HT-29 (cell line): ENCODE data around the gene GPATCH8. TPM values are rescaled to one million over a fixed set of nuclear protein-coding genes. Genes with fewer than 3 reads are reported as not detected.

Experiments
- DNase-seq: peaks from one replicate; pipeline ENCODE4 v3.0.0-alpha.2; 2015; ENCODE audit warnings: low spot score
- small RNA-seq: library from RNA; depleted of rRNA; stranded (forward); fragments of <200 nt; gene quantifications from one replicate; pipeline ENCODE3, GENCODE V24; 2014
- total RNA-seq: library from RNA; depleted of rRNA; stranded (reverse); fragments of >200 nt; shearing (Covaris generic); gene quantifications from 2 replicates; pipeline ENCODE4 v1.2.3, GENCODE V29; 2014; rRNA removed

Gene GPATCH8
- total RNA-seq, 1 experiment from 2014 or later, result 13.9 TPM

GRCh38 chr17:44355642-44356099 lies 147.5 kb downstream of the GPATCH8 start:
- no peak for DNase-seq

- no peak for DNase-seq
Observed at GRCh38 chr17:44354582-44355561, 148.3 kb downstream of the GPATCH8 start.

- DNase-seq, result peak; percentile 15
Observed at GRCh38 chr17:44353672-44354331, 149.4 kb downstream of the GPATCH8 start.

- DNase-seq, result no peak
Observed at GRCh38 chr17:44352828-44353671, 150.2 kb downstream of the GPATCH8 start.

GRCh38 chr17:44351961-44352827 lies 151.0 kb downstream of the GPATCH8 start:
- no peak for DNase-seq

GRCh38 chr17:44351464-44351863 lies 151.7 kb downstream of the GPATCH8 start:
- no peak for DNase-seq

GRCh38 chr17:44350733-44351226 lies 152.4 kb downstream of the GPATCH8 start:
- peak; percentile 70 for DNase-seq

GRCh38 chr17:44349553-44350070 lies 153.6 kb downstream of the GPATCH8 start:
- no peak for DNase-seq

GRCh38 chr17:44348988-44349364 lies 154.2 kb downstream of the GPATCH8 start:
- no peak for DNase-seq

GRCh38 chr17:44348234-44348987 lies 154.8 kb downstream of the GPATCH8 start:
- DNase-seq, result no peak

Small RNAs within 50 kb of the gene (small RNA-seq; reads per million reads assigned to genes)
- gene RN7SL258P, result not detected

Other genes with a start within 250 kb of the GPATCH8 start
- not detected in 2 replicates for gene SLC4A1, start 235.3 kb downstream of the GPATCH8 start, total RNA-seq
- 0.16 and 0.36 TPM in 2 replicates for gene RUNDC3A, start 194.8 kb downstream of the GPATCH8 start, total RNA-seq
- gene SLC25A39, start 178.6 kb downstream of the GPATCH8 start, total RNA-seq, result 387 and 399 TPM in 2 replicates
- 637 and 715 TPM in 2 replicates for gene GRN, start 158.1 kb downstream of the GPATCH8 start, total RNA-seq
- 2.1 and 3.0 TPM in 2 replicates for gene FAM171A2, start 139.6 kb downstream of the GPATCH8 start, total RNA-seq
- gene ITGA2B, start 113.8 kb downstream of the GPATCH8 start, total RNA-seq, result 0.05 TPM in 1 of 2 replicates, not detected in the other
- 0.47 and 1.0 TPM in 2 replicates for gene FZD2, start 54.1 kb upstream of the GPATCH8 start, total RNA-seq
- gene MEIOC, start 153.1 kb upstream of the GPATCH8 start, total RNA-seq, result not detected in 2 replicates
- gene CCDC43, start 186.4 kb upstream of the GPATCH8 start, total RNA-seq, result 13.9 and 16.4 TPM in 2 replicates
- 11.4 and 11.8 TPM in 2 replicates for gene DBF4B, start 205.3 kb upstream of the GPATCH8 start, total RNA-seq